ENCODE measurements around the gene SEMA3A.

Gene SEMA3A

DNA sequence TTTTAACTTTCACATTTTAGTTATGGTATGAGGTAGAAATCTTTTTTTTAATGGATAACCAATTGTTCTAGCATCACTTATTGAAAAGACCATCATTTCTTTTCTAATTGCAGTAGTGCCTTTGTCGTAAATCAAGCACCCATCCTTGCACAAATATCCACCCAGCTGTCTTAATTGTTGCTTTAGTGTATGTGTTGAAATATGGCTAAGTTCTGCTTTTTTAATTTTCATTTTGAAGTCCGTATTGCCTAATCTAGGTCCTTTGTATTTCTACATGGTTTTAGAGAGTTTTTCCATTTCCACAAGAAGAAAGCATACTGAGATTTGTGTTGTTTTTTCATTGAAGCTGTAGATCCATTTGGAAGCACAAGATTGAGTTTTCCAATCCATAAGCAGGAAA, 286.1 kb downstream of the SEMA3A start:
- H3K36me3 ChIP-seq (ENCODE audit: control insufficient read depth in 4 of 4, insufficient read depth in 4 of 4, low read length in 3 of 4): no peaks in the 10 kb centered on the region
- no CpG with 5 or more reads among the region's 2 CpGs for WGBS (ENCODE audit: insufficient coverage)
- ChIA-PET CTCF (no interaction called here), POLR2A (no interaction called here)
- no peak overlapping the region for H3K27ac ChIP-seq (ENCODE audit: insufficient read depth in 1 of 2, low read depth in 1 of 2, low read length in 2 of 2, poor library complexity in 1 of 2, severe bottlenecking in 2 of 2)
- H3K4me1 ChIP-seq (ENCODE audit: control extremely low read depth in 1 of 4, control insufficient read depth in 4 of 4, insufficient read depth in 4 of 4, low read length in 3 of 4): no peaks in the 10 kb centered on the region
- no peak for DNase-seq
- no peak overlapping the region for H3K4me3 ChIP-seq (ENCODE audit: control insufficient read depth in 1 of 7, extremely low read depth in 1 of 7, insufficient read depth in 4 of 7, low read depth in 2 of 7, low read length in 6 of 7)
- no peaks in the 10 kb centered on the region for H3K27me3 ChIP-seq (replicated peaks in 2 of 5; ENCODE audit: control insufficient read depth in 4 of 5, insufficient read depth in 5 of 5, low read length in 4 of 5)
- H3K9me3 ChIP-seq (ENCODE audit: control extremely low read depth in 1 of 5, control insufficient read depth in 4 of 5, insufficient read depth in 2 of 5, low read depth in 1 of 5, low read length in 4 of 5): no peaks in the 10 kb centered on the region

Data from common myeloid progenitor, CD34-positive (primary cell).